Esophagus squamous epithelium (tissue), 4 donors: ENCODE data around the gene NPY.

Experiments
- CTCF ChIP-seq, 6 experiments: fragments of 450-650 bp in 4 of 6; fragments of 200-600 bp in 2 of 6; sonication (generic) in 2 of 6; IDR thresholded peaks; one replicate each; pipeline ENCODE4 v1.5.1; 2016 to 2019; ENCODE audit warnings: antibody characterized with exemption in 6 of 6, mild to moderate bottlenecking in 4 of 6, moderate library complexity in 4 of 6
- POLR2A ChIP-seq, 4 donors: fragments of 450-650 bp; IDR thresholded peaks; one replicate each; pipeline ENCODE4 v1.6.1; 2017; ENCODE audit warnings: antibody characterized with exemption in 4 of 4, mild to moderate bottlenecking in 4 of 4, moderate library complexity in 3 of 4

- TF ChIP-seq CTCF (IDR thresholded peaks at IDR 0.05) (no peak), POLR2A (IDR thresholded peaks at IDR 0.05) (no peak)
Observed at GRCh38 chr7:24245362-24245761, 38.6 kb upstream of the NPY start.
